ENCODE results near the gene PAPSS2. TPM values are rescaled to one million over a fixed set of nuclear protein-coding genes. Genes with fewer than 3 reads are reported as not detected.

PAPSS2 gene
- total RNA-seq, 2 donors from 2014 or later: 20.4 to 22.1 TPM

DNA sequence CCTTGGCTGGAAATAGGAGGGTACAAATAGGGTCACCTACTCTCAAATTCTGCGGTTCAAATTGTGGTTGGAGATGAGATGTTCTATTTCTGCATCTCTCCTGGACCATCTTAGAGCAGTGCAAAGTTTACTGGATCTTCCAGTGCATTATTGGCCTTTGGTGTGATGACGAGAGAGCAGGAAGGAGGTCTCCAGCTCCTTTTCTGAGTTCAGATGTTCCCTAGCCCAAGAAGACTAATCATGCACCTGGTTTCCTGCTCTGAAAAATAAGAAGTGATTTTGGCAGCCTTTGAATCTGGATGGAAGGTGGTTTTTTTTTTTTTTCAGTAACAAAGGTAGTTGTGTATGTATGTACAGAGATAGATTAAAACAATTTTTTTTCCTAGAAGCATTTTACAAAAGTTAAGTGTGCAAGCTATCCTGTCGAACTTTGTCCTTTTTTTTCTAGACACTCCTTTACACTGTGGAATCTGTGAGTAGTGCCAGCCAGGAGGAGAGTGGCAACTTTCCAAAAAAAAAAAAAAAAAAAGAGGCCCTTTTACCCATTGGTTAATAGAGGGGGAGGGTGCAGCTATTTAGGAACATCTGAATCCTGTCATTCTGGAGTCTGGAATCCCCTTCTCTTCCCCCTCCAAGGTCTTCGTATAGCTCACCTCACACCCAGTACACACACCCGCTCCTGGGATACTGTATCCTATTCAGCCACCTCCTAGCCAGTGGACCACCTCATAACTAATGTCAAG is 26.3 kb downstream of the PAPSS2 start:
- H3K4me1 ChIP-seq (ENCODE audit: control insufficient read depth in 1 of 2, low read depth in 2 of 2): peaks cover 0 to 10% of the 10 kb centered on the region in 2 donors
- TF ChIP-seq CTCF (IDR thresholded peaks at IDR 0.05): no peak
- H3K27ac ChIP-seq: no peak overlapping the region
- no peaks in the 10 kb centered on the region for H3K36me3 ChIP-seq
- H3K4me3 ChIP-seq: no peak overlapping the region
- no peaks in the 10 kb centered on the region for H3K9me3 ChIP-seq
- H3K27me3 ChIP-seq (replicated peaks; ENCODE audit: insufficient read depth): no peaks in the 10 kb centered on the region
- DNase-seq (ENCODE audit: low spot score): no peak
- no peak for ATAC-seq (ENCODE audit: insufficient number of reproducible peaks, low FRiP score, low read depth)

DNA sequence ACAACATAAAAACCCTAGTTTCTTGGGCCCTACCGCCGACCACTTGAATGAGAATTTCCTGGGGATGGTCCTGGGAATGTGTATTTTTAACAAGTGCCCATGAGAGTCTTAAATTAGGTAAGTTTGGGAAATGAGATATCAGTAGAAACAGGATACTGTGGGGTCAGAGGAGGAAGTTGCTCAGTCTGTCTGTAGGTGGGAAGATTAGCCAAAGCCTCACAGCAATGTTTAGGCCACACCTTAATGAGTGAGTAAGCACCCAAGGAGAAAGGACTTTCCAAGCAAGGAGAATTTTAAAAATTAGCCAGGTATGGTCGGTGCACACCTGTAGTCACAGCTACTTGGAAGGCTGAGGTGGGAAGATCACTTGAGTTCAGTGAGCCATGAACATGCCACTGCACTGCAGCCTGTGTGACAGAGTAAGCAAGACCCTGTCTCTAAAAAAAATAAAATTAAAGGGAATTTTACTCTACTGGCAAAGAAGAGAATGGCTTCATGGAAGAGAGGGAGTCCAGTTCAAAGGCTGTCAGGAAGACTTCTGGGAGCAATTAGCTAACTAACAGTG is 31.9 kb downstream of the PAPSS2 start:
- H3K36me3 ChIP-seq: no peaks in the 10 kb centered on the region
- H3K27ac ChIP-seq: no peak overlapping the region
- no peak overlapping the region for H3K4me3 ChIP-seq
- no peaks in the 10 kb centered on the region for H3K27me3 ChIP-seq (replicated peaks; ENCODE audit: insufficient read depth)
- no peak for ATAC-seq (ENCODE audit: insufficient number of reproducible peaks, low FRiP score, low read depth)
- no peak for DNase-seq (ENCODE audit: low spot score)
- H3K9me3 ChIP-seq: no peaks in the 10 kb centered on the region
- peaks cover 0 to 2% of the 10 kb centered on the region in 2 donors for H3K4me1 ChIP-seq (ENCODE audit: control insufficient read depth in 1 of 2, low read depth in 2 of 2)
- no peak for TF ChIP-seq CTCF (IDR thresholded peaks at IDR 0.05)

DNA sequence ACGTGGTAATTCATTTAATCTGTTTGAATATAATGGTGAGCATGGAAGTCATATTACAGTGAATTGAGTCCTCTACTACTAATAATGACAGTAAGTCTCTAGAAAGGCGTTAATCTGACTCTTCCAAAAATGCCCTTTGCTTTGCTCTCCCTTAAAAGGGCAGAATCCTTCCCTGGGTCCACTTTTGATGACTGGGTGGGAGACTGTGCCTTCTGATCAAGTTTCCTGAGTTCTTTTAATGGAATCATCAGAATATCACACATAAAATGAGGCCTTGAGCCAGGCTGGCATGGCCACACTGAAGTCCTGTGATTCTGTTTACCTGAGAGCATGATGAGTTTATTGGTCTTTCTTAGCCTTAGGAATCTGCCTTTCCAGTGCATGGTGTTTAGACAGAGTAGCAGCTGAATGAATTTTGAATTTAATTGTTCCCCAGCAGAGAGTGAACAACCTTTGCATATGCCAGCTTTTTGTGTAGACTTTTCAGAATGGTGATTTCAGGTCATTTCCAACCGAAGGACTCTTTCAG is 33.3 kb downstream of the PAPSS2 start:
- Histone ChIP-seq H3K9me3 (no peaks in the 10 kb centered on the region), H3K27ac (no peak overlapping the region), H3K36me3 (no peaks in the 10 kb centered on the region), H3K27me3 (replicated peaks; ENCODE audit: insufficient read depth) (no peaks in the 10 kb centered on the region), H3K4me3 (no peak overlapping the region), H3K4me1 (ENCODE audit: control insufficient read depth in 1 of 2, low read depth in 2 of 2) (no peaks in the 10 kb centered on the region)
- no peak for DNase-seq (ENCODE audit: low spot score)
- TF ChIP-seq CTCF (IDR thresholded peaks at IDR 0.05): no peak
- ATAC-seq (ENCODE audit: insufficient number of reproducible peaks, low FRiP score, low read depth): no peak

GRCh38 chr10:87694011-87694794 is 34.5 kb downstream of the PAPSS2 start:
- Histone ChIP-seq H3K27ac (no peak overlapping the region), H3K4me1 (ENCODE audit: control insufficient read depth in 1 of 2, low read depth in 2 of 2) (no peaks in the 10 kb centered on the region), H3K4me3 (no peak overlapping the region), H3K9me3 (no peaks in the 10 kb centered on the region), H3K27me3 (replicated peaks; ENCODE audit: insufficient read depth) (no peaks in the 10 kb centered on the region), H3K36me3 (no peaks in the 10 kb centered on the region)
- DNase-seq (ENCODE audit: low spot score): no peak
- TF ChIP-seq CTCF (IDR thresholded peaks at IDR 0.05): no peak
- no peak for ATAC-seq (ENCODE audit: insufficient number of reproducible peaks, low FRiP score, low read depth)

DNA sequence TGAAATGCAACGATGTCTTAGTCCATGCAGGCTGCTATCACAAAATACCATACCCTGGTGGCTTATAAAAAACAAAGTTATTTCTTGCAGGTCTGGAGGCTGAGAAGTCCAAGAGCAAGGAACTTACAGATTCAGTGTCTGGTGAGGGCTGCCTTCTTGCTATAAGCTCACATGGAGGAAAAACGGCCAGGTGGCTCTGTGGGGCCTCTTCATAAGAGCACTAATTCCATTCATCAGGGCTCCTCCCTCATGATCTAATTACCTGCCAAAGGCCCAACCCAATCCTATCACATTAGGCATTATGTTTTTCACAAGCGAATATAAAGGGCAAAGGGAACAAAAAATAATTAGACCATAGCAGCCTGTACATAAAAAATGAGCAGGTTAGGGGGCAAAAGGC is 35.4 kb downstream of the PAPSS2 start:
- no peak for TF ChIP-seq CTCF (IDR thresholded peaks at IDR 0.05)
- H3K4me1 ChIP-seq (ENCODE audit: control insufficient read depth in 1 of 2, low read depth in 2 of 2): no peaks in the 10 kb centered on the region
- DNase-seq (ENCODE audit: low spot score): no peak

More for the DNA sequence above, 35.4 kb downstream of the PAPSS2 start:
- H3K27me3 ChIP-seq (replicated peaks; ENCODE audit: insufficient read depth): no peaks in the 10 kb centered on the region
- H3K27ac ChIP-seq: no peak overlapping the region
- no peaks in the 10 kb centered on the region for H3K9me3 ChIP-seq
- no peak overlapping the region for H3K4me3 ChIP-seq
- no peaks in the 10 kb centered on the region for H3K36me3 ChIP-seq
- no peak for ATAC-seq (ENCODE audit: insufficient number of reproducible peaks, low FRiP score, low read depth)

All from thoracic aorta (tissue), 2 donors.